SK-N-SH (cell line): ENCODE data around the gene C16orf54. TPM values are rescaled to one million over a fixed set of nuclear protein-coding genes. Genes with fewer than 3 reads are reported as not detected.

Experiments
- CTCF ChIA-PET: fragments of 300-600, 350-600 bp; formaldehyde crosslinking; extraction: SDS; loops from one replicate; lab custom pipeline; 2021; lab: Yijun Ruan, JAX
- POLR2A ChIA-PET: fragments of 350-600 bp; sonication (Branson Sonifier 250); formaldehyde crosslinking; extraction: SDS; loops from one replicate; lab custom pipeline; 2020; ENCODE audit warnings: antibody characterized with exemption, inconsistent platforms; lab: Yijun Ruan, JAX
- DNase-seq: peaks from one replicate; pipeline ENCODE4 v3.0.0; 2012
- H2AFZ ChIP-seq: fragments of 200-600 bp; sonication (generic); 2 replicates; pipeline ENCODE4 v1.8.1; 2016; ENCODE audit warnings: antibody characterized with exemption, mild to moderate bottlenecking, low read depth
- H3F3A ChIP-seq: fragments of 200-600 bp; sonication (generic); replicated peaks from 2 replicates; pipeline ENCODE3; 2016; ENCODE audit warnings: antibody characterized with exemption, mild to moderate bottlenecking; ENCODE audit not compliant: insufficient read depth
- H3K27ac ChIP-seq, 2 experiments: fragments of 200-500 bp in 1 of 2; fragments of 200-600 bp in 1 of 2; sonication (Bioruptor generic) in 1 of 2; sonication (generic), shearing (Covaris generic) in 1 of 2; 2 replicates each; pipeline versions ENCODE4 v1.5.1 to v1.6.1; 2014 to 2016; ENCODE audit warnings: low read depth in 2 of 2, inconsistent platforms in 1 of 2, low read length in 1 of 2, mild to moderate bottlenecking in 1 of 2, mixed read lengths in 1 of 2
- H3K27me3 ChIP-seq: fragments of 200-600 bp; sonication (generic), shearing (Covaris generic); 2 replicates; pipeline ENCODE4 v1.6.1; 2016; ENCODE audit warnings: mixed run types; ENCODE audit not compliant: insufficient read depth
- H3K36me3 ChIP-seq, 2 experiments: fragments of 200-500 bp in 1 of 2; fragments of 200-600 bp in 1 of 2; sonication (Bioruptor generic) in 1 of 2; sonication (generic) in 1 of 2; replicated peaks in 1 of 2; 2 replicates each; pipeline versions ENCODE3 to v1.5.1; 2014 to 2016; ENCODE audit warnings: low read length in 1 of 2, mild to moderate bottlenecking in 1 of 2; ENCODE audit not compliant: insufficient read depth in 2 of 2, control insufficient read depth in 1 of 2
- H3K4me1 ChIP-seq, 2 experiments: fragments of 200-500 bp in 1 of 2; fragments of 200-600 bp in 1 of 2; sonication (Bioruptor generic) in 1 of 2; sonication (generic), shearing (Covaris generic) in 1 of 2; 2 replicates each; pipeline versions ENCODE4 v1.5.1 to v1.6.1; 2014 to 2016; ENCODE audit warnings: low read depth in 1 of 2, low read length in 1 of 2, mixed run types in 1 of 2; ENCODE audit not compliant: insufficient read depth in 2 of 2, control insufficient read depth in 1 of 2
- H3K4me2 ChIP-seq: fragments of 200-600 bp; sonication (generic), shearing (Covaris generic); 2 replicates; pipeline ENCODE4 v1.6.1; 2017; ENCODE audit warnings: mixed run types
- H3K4me3 ChIP-seq, 2 experiments: fragments of 200-500 bp in 1 of 2; fragments of 200-600 bp in 1 of 2; sonication (Bioruptor generic) in 1 of 2; sonication (generic), shearing (Covaris generic) in 1 of 2; 2 replicates each; pipeline versions ENCODE4 v1.5.1 to v1.8.1; 2014 to 2016; ENCODE audit warnings: low read depth in 2 of 2, inconsistent platforms in 1 of 2, low read length in 1 of 2, mild to moderate bottlenecking in 1 of 2, mixed read lengths in 1 of 2, moderate library complexity in 1 of 2
- H3K79me2 ChIP-seq: fragments of 200-600 bp; sonication (generic); 2 replicates; pipeline ENCODE4 v1.8.1; 2017; ENCODE audit warnings: mild to moderate bottlenecking; ENCODE audit not compliant: insufficient read depth
- H3K9ac ChIP-seq: fragments of 200-600 bp; sonication (generic); 2 replicates; pipeline ENCODE4 v1.6.1; 2017; ENCODE audit warnings: mixed run types
- H3K9me2 ChIP-seq: fragments of 200-600 bp; sonication (generic); 2 replicates; pipeline ENCODE4 v1.6.1; 2017; ENCODE audit warnings: mixed run types
- H3K9me3 ChIP-seq: fragments of 200-600 bp; sonication (generic); 2 replicates; pipeline ENCODE4 v1.6.1; 2017; ENCODE audit warnings: mixed run types, mild to moderate bottlenecking, moderate library complexity
- H4K20me1 ChIP-seq: fragments of 200-600 bp; sonication (generic); 2 replicates; pipeline ENCODE4 v1.6.1; 2017; ENCODE audit warnings: mild to moderate bottlenecking, mixed run types; ENCODE audit not compliant: insufficient read depth
- CHD2 ChIP-seq: fragments of 150-350 bp; IDR thresholded peaks from 2 replicates; pipeline ENCODE4 v1.6.1; 2018; ENCODE audit warnings: low read length; ENCODE audit not compliant: partially characterized antibody
- EP300 ChIP-seq, 2 experiments: IDR thresholded peaks; 2 replicates each; pipeline versions ENCODE4 v1.4.0 to v1.6.1; 2012; ENCODE audit warnings: borderline replicate concordance in 1 of 2, low read depth in 1 of 2, low read length in 1 of 2
- EZH2phosphoT487 ChIP-seq: fragments of 200-600 bp; sonication (generic); IDR thresholded peaks from 2 replicates; pipeline ENCODE4 v1.6.1; 2017; ENCODE audit warnings: low read depth, mixed run types, mild to moderate bottlenecking, antibody characterized with exemption, moderate library complexity, borderline replicate concordance
- FOXJ3 ChIP-seq: sonication (generic); formaldehyde crosslinking; IDR thresholded peaks from 2 replicates; pipeline ENCODE4 v1.5.1; 2020; ENCODE audit warnings: mild to moderate bottlenecking, missing genetic modification reagents
- GABPA ChIP-seq: IDR thresholded peaks from 2 replicates; pipeline ENCODE4 v1.4.0; 2012; ENCODE audit warnings: low read depth, mild to moderate bottlenecking
- GATA2 ChIP-seq: sonication (generic); formaldehyde crosslinking; IDR thresholded peaks from 2 replicates; pipeline ENCODE4 v1.5.0; 2020; ENCODE audit warnings: mild to moderate bottlenecking, missing genetic modification reagents
- MEF2A ChIP-seq: IDR thresholded peaks from 2 replicates; pipeline ENCODE4 v1.4.0; 2012; ENCODE audit warnings: low read depth, borderline replicate concordance
- RCOR1 ChIP-seq: fragments of 150-350 bp; IDR thresholded peaks from 2 replicates; pipeline ENCODE4 v1.6.1; 2017; ENCODE audit warnings: antibody characterized with exemption, low read length
- RFX5 ChIP-seq: IDR thresholded peaks from 2 replicates; pipeline ENCODE4 v1.6.1; 2012; ENCODE audit warnings: mild to moderate bottlenecking, improper control_type of control experiment, low read length
- TCF12 ChIP-seq: IDR thresholded peaks from 2 replicates; pipeline ENCODE4 v1.4.0; 2012
- USF1 ChIP-seq: IDR thresholded peaks from 2 replicates; pipeline ENCODE4 v1.4.0; 2012; ENCODE audit warnings: low read depth, borderline replicate concordance
- YY1 ChIP-seq: IDR thresholded peaks from 2 replicates; pipeline ENCODE4 v1.4.0; 2012; ENCODE audit warnings: low read depth, mild to moderate bottlenecking
- ZBTB33 ChIP-seq: IDR thresholded peaks from 2 replicates; pipeline ENCODE4 v1.4.0; 2012; ENCODE audit warnings: low read depth, borderline replicate concordance
- WGBS: methylation state at CpG from one replicate; pipeline ENCODE4 v1.1.6; 2017; ENCODE audit warnings: low lambda C conversion rate; 5-methylcytosine and 5-hydroxymethylcytosine counted together
- polyA plus RNA-seq, 3 experiments: library from polyadenylated mRNA; depleted of rRNA; stranded (reverse); fragments of >200 nt; gene quantifications; 2 replicates each; pipeline ENCODE4 v1.2.3, GENCODE V29; 2012

Gene C16orf54
- polyA plus RNA-seq, 1 of the 3 experiments (the other 2 are of a cell fraction) = not detected

GRCh38 chr16:29717113-29717512 is 28.7 kb downstream of the C16orf54 start (continued):
- no peak for TF ChIP-seq EZH2phosphoT487

GRCh38 chr16:29714972-29715371 is 30.8 kb downstream of the C16orf54 start:
- CTCF ChIA-PET = interaction anchor here (0.9 to 4.7 kb wide), 4 partner anchors 9 to 76 kb away, joined by 3 to 22 read pairs (median 3); partner anchors contain the start of gene KIF22
- WGBS = 19% methylated on average over 1 of the region's 1 CpG
- no peak for TF ChIP-seq USF1
- no peak for TF ChIP-seq CHD2
- no peaks in the 10 kb centered on the region for H3K9me3 ChIP-seq
- no peaks in the 10 kb centered on the region for H3K79me2 ChIP-seq
- H3K4me1 ChIP-seq = peaks cover 0 to 2% of the 10 kb centered on the region in 2 experiments; a peak in 1 of 4 replicates
- DNase-seq = no peak
- H2AFZ ChIP-seq = no peak overlapping the region
- no peaks in the 10 kb centered on the region for H4K20me1 ChIP-seq
- peaks cover 3% of the 10 kb centered on the region for H3F3A ChIP-seq
- POLR2A ChIA-PET = no interaction called here
- H3K27ac ChIP-seq = no peak overlapping the region
- H3K36me3 ChIP-seq = no peaks in the 10 kb centered on the region
- H3K4me2 ChIP-seq = no peak overlapping the region
- H3K9me2 ChIP-seq = no peaks in the 10 kb centered on the region
- H3K9ac ChIP-seq = no peak overlapping the region
- H3K27me3 ChIP-seq = no peaks in the 10 kb centered on the region
- no peak overlapping the region for H3K4me3 ChIP-seq

GRCh38 chr16:29714396-29714795 is 31.4 kb downstream of the C16orf54 start:
- H3F3A ChIP-seq = peaks cover 3% of the 10 kb centered on the region
- POLR2A ChIA-PET = no interaction called here
- no peaks in the 10 kb centered on the region for H4K20me1 ChIP-seq
- H3K79me2 ChIP-seq = no peaks in the 10 kb centered on the region
- no peaks in the 10 kb centered on the region for H3K9me3 ChIP-seq
- H2AFZ ChIP-seq = no peak overlapping the region
- 71% methylated on average over 2 of the region's 2 CpGs for WGBS
- DNase-seq = no peak
- H3K4me2 ChIP-seq = no peak overlapping the region
- CTCF ChIA-PET = interaction anchor here (0.9 to 4.7 kb wide), 4 partner anchors 8 to 76 kb away, joined by 3 to 22 read pairs (median 3); partner anchors contain the start of gene KIF22
- TF ChIP-seq MEF2A (no peak), USF1 (no peak), GABPA (no peak), RCOR1 (no peak), FOXJ3 (CRISPR knock-in tag) (no peak), ZBTB33 (no peak), YY1 (no peak), GATA2 (CRISPR knock-in tag) (no peak), RFX5 (no peak), EP300 (IDR thresholded peaks at IDR 0.05; ENCODE audit: borderline replicate concordance in 1 of 2, low read depth in 1 of 2, low read length in 1 of 2) (no peak), TCF12 (no peak)
- TF ChIP-seq, all 33 proteins: peak for 0
- H3K36me3 ChIP-seq = no peaks in the 10 kb centered on the region
- no peaks in the 10 kb centered on the region for H3K27me3 ChIP-seq
- no peaks in the 10 kb centered on the region for H3K9me2 ChIP-seq
- peaks cover 0 to 2% of the 10 kb centered on the region in 2 experiments; a peak in 1 of 4 replicates for H3K4me1 ChIP-seq
- H3K27ac ChIP-seq = no peak overlapping the region
- no peak overlapping the region for H3K9ac ChIP-seq
- H3K4me3 ChIP-seq = no peak overlapping the region
